EL (cell line): Measurements from ENCODE around the gene TMEM254.
"Not testable (repeated sequence)": the region's sequence is repeated elsewhere in the genome, so short reads cannot be mapped to it uniquely, and the experiment has no call there.

Experiments used
- DNase-seq: peaks from one replicate; pipeline ENCODE4 v3.0.0-alpha.2; 2016

TMEM254 gene

DNA sequence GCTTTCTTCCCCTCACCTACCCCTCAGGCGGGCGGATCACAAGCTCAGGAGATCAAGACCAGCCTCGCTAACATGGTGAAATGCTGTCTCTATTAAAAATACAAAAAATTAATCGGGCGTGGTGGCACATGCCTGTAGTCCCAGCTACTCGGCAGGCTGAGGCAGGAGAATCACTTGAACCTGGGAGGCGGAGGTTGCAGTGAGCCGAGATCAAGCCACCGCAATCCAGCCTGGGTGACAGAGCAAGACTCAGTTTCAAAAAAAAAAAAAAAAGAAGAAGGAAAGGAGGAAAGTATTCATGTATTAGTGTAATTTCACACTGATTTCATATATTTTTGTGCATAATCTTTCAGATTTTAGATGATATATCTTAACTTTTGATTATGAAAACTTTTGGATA, 55.2 kb downstream of the TMEM254 start:
- not testable (repeated sequence) for DNase-seq

GRCh38 chr10:80136134-80136571, 57.7 kb downstream of the TMEM254 start:
- DNase-seq = peak; percentile 83

DNA sequence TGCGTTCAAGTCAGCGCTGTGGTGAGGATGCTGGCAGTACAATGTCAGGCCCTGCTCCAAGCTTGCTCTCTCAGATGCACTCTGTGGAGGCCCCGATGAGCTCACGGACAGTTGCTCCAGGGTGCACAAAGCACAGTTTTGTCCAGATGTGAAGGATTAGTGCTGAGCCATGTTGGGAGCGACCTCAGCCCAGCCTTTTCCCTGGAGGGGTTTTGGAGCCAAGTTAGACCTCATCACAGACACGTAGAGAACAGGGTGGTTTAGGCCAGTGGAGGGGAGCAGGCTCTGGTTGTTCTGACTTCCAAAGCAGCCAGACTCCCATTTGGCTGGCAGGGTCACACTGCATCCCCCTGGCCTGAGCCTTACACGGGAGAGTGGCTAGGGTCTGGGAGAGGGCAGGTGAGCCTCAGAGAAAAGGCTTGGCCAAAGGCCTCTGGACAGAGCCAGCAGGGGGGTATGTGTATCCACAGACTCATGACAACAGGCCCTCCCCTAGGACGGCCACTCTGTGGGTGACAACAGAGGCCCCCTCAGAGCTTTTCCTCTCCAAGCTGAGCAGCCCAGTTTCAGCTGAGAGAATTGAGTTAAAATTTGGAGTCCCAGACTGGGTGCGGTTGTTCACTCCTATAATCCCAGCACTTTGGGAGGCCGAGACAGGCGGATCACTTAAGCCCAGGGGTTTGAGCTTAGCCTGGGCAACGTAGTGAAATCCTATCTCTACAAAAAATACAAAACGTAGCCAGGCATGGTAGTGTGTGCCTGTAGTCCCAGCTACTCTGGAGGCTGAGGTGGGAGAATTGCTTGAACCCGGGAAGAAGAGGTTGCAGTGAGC, 58.8 kb downstream of the TMEM254 start:
- peak; percentile 20 for DNase-seq

- DNase-seq = no peak
Observed at GRCh38 chr10:80137920-80138319, 59.5 kb downstream of the TMEM254 start.

GRCh38 chr10:80139265-80139664, 60.8 kb downstream of the TMEM254 start:
- DNase-seq = no peak

- no peak for DNase-seq
Observed at GRCh38 chr10:80140251-80140650, 61.8 kb downstream of the TMEM254 start.

GRCh38 chr10:80141696-80142460, 63.4 kb downstream of the TMEM254 start:
- no peak for DNase-seq
